Panc1 (cell line): ENCODE measurements around the gene TMA7B. TPM values are rescaled to one million over a fixed set of nuclear protein-coding genes. Genes with fewer than 3 reads are reported as not detected.

Source experiments
- ATAC-seq: fragments of 200-7000 bp; cut with Tn5 transposase; 2 replicates; pipeline ENCODE4 v1.9.1; 2020; ENCODE audit warnings: mild to moderate bottlenecking, moderate library complexity
- BruUV-seq: library from RNA; stranded (reverse); fragments of 400-500 nt; replicated peaks from 2 replicates; lab custom pipeline; 2021; lab: Mats Ljungman, UMichigan
- CTCF ChIA-PET: fragments of 300-600 bp; sonication (Branson Sonifier 250); formaldehyde crosslinking; loops from one replicate; lab custom pipeline; 2022; ENCODE audit warnings: antibody characterized with exemption; lab: Charles Lee
- POLR2A ChIA-PET: fragments of 300-600 bp; sonication (Branson Sonifier 250); formaldehyde crosslinking; loops from one replicate; lab custom pipeline; 2022; ENCODE audit warnings: antibody characterized with exemption; lab: Charles Lee
- DNase-seq: peaks from one replicate; pipeline ENCODE4 v3.0.0-alpha.2; 2010; ENCODE audit warnings: low read depth, low spot score
- H3K27ac ChIP-seq: 2 replicates; pipeline ENCODE4 v1.5.1; 2011; ENCODE audit warnings: mild to moderate bottlenecking, low read length, inconsistent platforms
- H3K27me3 ChIP-seq: fragments of 200-500 bp; sonication (Bioruptor generic); 2 replicates; pipeline ENCODE4 v1.6.0; 2014; ENCODE audit warnings: low read length, inconsistent platforms; ENCODE audit not compliant: control insufficient read depth, insufficient read depth
- H3K36me3 ChIP-seq: fragments of 200-500 bp; sonication (Bioruptor generic); 2 replicates; pipeline ENCODE4 v1.5.1; 2014; ENCODE audit warnings: inconsistent platforms, mild to moderate bottlenecking, low read length, moderate library complexity; ENCODE audit not compliant: control insufficient read depth, insufficient read depth
- H3K4me1 ChIP-seq: 2 replicates; pipeline ENCODE4 v1.5.1; 2011; ENCODE audit warnings: inconsistent platforms, mild to moderate bottlenecking, low read length, moderate library complexity; ENCODE audit not compliant: control insufficient read depth, insufficient read depth
- H3K4me3 ChIP-seq, 2 experiments: 2 replicates each; pipeline ENCODE4 v1.5.1; 2011 to 2012; ENCODE audit warnings: low read depth in 2 of 2, low read length in 2 of 2, mild to moderate bottlenecking in 2 of 2, inconsistent platforms in 1 of 2, moderate library complexity in 1 of 2
- H3K9me3 ChIP-seq: fragments of 200-500 bp; sonication (Bioruptor generic); 2 replicates; pipeline ENCODE4 v1.5.1; 2014; ENCODE audit warnings: low read depth, mild to moderate bottlenecking, inconsistent platforms, low read length, moderate library complexity; ENCODE audit not compliant: control insufficient read depth, insufficient read depth
- CTCF ChIP-seq: fragments of 450-650 bp; IDR thresholded peaks from 2 replicates; pipeline ENCODE4 v1.5.1; 2017; ENCODE audit warnings: mild to moderate bottlenecking
- POLR2AphosphoS5 ChIP-seq: IDR thresholded peaks from 2 replicates; pipeline ENCODE4 v1.6.1; 2012; ENCODE audit warnings: mild to moderate bottlenecking, low read depth, low read length, moderate library complexity
- SIN3A ChIP-seq: IDR thresholded peaks from 2 replicates; pipeline ENCODE4 v1.6.1; 2012; ENCODE audit warnings: low read depth, mild to moderate bottlenecking, low read length, moderate library complexity, borderline replicate concordance; ENCODE audit not compliant: insufficient read depth
- TCF7L2 ChIP-seq: IDR thresholded peaks from 2 replicates; pipeline ENCODE4 v1.6.1; 2011; ENCODE audit warnings: mild to moderate bottlenecking, low read depth, low read length, inconsistent platforms
- in situ Hi-C: cut with HindIII; loops from 2 replicates; pipeline ENCODE4 v1.10.0; 2016; ENCODE audit warnings: low sequenced_read_pairs, low pct_unique_long_range_greater_than_20kb
- intact Hi-C: fragments of 100-400 bp; cut with micrococcal nuclease; formaldehyde crosslinking; loops from one replicate; pipeline ENCODE4 v1.10.0; 2022; ENCODE audit not compliant: unreplicated experiment
- total RNA-seq: library from RNA; stranded (reverse); gene quantifications from one replicate; pipeline ENCODE4 v1.2.1, GENCODE V29; 2021; ENCODE audit not compliant: unreplicated experiment
- TF ChIP-seq, protein P1 (sequence below), 2 experiments: IDR thresholded peaks; 2 replicates each; pipeline ENCODE4 v1.6.1; 2011 to 2012; ENCODE audit warnings: low read depth in 2 of 2, control low read depth in 1 of 2, low read length in 1 of 2, mild to moderate bottlenecking in 1 of 2, moderate library complexity in 1 of 2; ENCODE audit not compliant: insufficient read depth in 1 of 2

The TMA7B gene
- total RNA-seq, 1 experiment from 2014 or later, result not detected

GRCh38 chr22:39946503-39947219 is 13.5 kb upstream of the TMA7B start:
- Histone ChIP-seq H3K4me3 (no peak overlapping the region), H3K27ac (no peak overlapping the region), H3K27me3 (no peaks in the 10 kb centered on the region), H3K36me3 (no peaks in the 10 kb centered on the region), H3K4me1 (no peaks in the 10 kb centered on the region), H3K9me3 (no peaks in the 10 kb centered on the region)
- no peak for DNase-seq
- intact Hi-C loops, result no loop called here
- in situ Hi-C loops, result no loop called here
- no peak for ATAC-seq
- TF ChIP-seq, protein P1, sequence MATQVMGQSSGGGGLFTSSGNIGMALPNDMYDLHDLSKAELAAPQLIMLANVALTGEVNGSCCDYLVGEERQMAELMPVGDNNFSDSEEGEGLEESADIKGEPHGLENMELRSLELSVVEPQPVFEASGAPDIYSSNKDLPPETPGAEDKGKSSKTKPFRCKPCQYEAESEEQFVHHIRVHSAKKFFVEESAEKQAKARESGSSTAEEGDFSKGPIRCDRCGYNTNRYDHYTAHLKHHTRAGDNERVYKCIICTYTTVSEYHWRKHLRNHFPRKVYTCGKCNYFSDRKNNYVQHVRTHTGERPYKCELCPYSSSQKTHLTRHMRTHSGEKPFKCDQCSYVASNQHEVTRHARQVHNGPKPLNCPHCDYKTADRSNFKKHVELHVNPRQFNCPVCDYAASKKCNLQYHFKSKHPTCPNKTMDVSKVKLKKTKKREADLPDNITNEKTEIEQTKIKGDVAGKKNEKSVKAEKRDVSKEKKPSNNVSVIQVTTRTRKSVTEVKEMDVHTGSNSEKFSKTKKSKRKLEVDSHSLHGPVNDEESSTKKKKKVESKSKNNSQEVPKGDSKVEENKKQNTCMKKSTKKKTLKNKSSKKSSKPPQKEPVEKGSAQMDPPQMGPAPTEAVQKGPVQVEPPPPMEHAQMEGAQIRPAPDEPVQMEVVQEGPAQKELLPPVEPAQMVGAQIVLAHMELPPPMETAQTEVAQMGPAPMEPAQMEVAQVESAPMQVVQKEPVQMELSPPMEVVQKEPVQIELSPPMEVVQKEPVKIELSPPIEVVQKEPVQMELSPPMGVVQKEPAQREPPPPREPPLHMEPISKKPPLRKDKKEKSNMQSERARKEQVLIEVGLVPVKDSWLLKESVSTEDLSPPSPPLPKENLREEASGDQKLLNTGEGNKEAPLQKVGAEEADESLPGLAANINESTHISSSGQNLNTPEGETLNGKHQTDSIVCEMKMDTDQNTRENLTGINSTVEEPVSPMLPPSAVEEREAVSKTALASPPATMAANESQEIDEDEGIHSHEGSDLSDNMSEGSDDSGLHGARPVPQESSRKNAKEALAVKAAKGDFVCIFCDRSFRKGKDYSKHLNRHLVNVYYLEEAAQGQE (IDR thresholded peaks at IDR 0.05; ENCODE audit: insufficient read depth in 1 of 2, low read depth in 2 of 2, low read length in 1 of 2), result no peak
- TF ChIP-seq SIN3A (no peak), TCF7L2 (no peak), CTCF (no peak), POLR2AphosphoS5 (no peak)
- ChIA-PET POLR2A (no interaction called here), CTCF (no interaction called here)
- no TSS peak for BruUV-seq

DNA sequence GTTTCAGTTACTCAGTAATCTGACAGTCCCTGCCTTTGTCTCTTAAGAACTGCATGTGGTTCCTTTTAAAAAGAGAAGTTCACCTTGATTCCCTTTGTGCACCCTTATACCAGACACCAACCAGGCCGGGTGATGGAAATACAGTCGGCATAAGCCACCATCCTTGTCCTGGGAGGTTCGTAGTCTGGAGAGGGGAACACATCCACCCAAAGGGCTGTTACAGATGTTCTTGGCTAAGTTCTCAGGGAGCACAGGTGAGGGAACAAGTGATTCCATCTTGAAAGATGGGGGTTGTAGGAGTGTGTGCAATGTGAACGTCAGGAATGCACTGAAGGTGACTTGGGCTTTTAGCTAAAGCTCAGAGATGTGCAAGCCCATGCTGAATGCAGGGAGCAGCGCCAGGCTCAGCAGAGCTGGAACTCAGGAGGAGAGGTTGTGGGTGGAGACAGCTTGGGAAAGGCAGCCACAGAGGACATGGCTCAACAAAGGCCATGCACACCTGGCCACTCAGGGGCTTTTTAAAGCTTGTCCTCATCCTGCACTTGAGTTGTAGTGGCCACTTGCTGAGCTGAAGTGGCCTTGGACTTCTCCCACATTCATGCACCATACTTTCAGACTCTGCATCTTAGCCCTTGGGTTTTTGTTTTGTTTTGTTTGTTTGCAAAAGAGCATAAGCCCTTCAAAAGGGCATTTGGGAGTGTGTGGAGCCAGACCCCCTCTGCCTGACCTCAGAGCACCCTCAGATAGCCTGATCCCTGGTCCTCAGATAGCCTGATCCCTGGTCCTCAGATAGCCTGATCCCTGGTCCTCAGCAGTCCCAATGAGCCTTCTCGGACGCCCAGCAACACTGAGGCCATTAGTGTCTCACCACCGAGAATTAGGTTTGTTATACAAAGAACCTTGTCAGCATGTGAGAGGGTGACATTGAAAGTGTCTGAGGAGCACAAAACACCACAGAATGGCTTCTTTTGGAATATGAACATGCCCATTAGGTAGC is 12.7 kb upstream of the TMA7B start:
- intact Hi-C loops (no loop called here), in situ Hi-C loops (no loop called here)
- Histone ChIP-seq H3K9me3 (no peaks in the 10 kb centered on the region), H3K36me3 (no peaks in the 10 kb centered on the region), H3K27ac (no peak overlapping the region), H3K27me3 (no peaks in the 10 kb centered on the region), H3K4me1 (no peaks in the 10 kb centered on the region), H3K4me3 (no peak overlapping the region)
- ChIA-PET POLR2A (no interaction called here), CTCF (no interaction called here)
- ATAC-seq (no peak), DNase-seq (no peak)
- TF ChIP-seq SIN3A, result no peak
- TF ChIP-seq POLR2AphosphoS5, result no peak
- TF ChIP-seq, protein P1 (IDR thresholded peaks at IDR 0.05; ENCODE audit: insufficient read depth in 1 of 2, low read depth in 2 of 2, low read length in 1 of 2), result no peak
- TF ChIP-seq CTCF, result no peak
- TF ChIP-seq TCF7L2, result no peak
- BruUV-seq, result no TSS peak
